Spinal cord (tissue), 10 donors: ENCODE results near the gene TPSB2. TPM values are rescaled to one million over a fixed set of nuclear protein-coding genes. Genes with fewer than 3 reads are reported as not detected.
A peak's percentile ranks its signal among the peaks of the same experiment; 100 is the strongest.
"Not testable (repeated sequence)": the region's sequence is repeated elsewhere in the genome, so short reads cannot be mapped to it uniquely, and the experiment has no call there.

Source experiments
- DNase-seq, 6 donors: peaks; one replicate each; pipeline versions ENCODE4 v3.0.0 to v3.0.0-alpha.2; 2013 to 2015; ENCODE audit warnings: low spot score in 6 of 6, low read depth in 4 of 6
- H3K27ac ChIP-seq: one replicate; pipeline ENCODE4 v1.5.1; 2013; ENCODE audit warnings: low read depth, low read length, control low read depth
- H3K27me3 ChIP-seq: one replicate; pipeline ENCODE4 v1.6.1; 2013; ENCODE audit warnings: low read length; ENCODE audit not compliant: control insufficient read depth, insufficient read depth
- H3K36me3 ChIP-seq: one replicate; pipeline ENCODE4 v1.6.1; 2013; ENCODE audit warnings: low read length; ENCODE audit not compliant: control insufficient read depth, insufficient read depth
- H3K4me1 ChIP-seq: one replicate; pipeline ENCODE4 v1.6.1; 2013; ENCODE audit warnings: low read length; ENCODE audit not compliant: control insufficient read depth, insufficient read depth
- H3K4me3 ChIP-seq: one replicate; pipeline ENCODE4 v1.5.1; 2013; ENCODE audit warnings: low read depth, low read length, control low read depth
- H3K9me3 ChIP-seq: one replicate; pipeline ENCODE4 v1.6.1; 2013; ENCODE audit warnings: low read length; ENCODE audit not compliant: control insufficient read depth, insufficient read depth
- WGBS: methylation state at CpG from one replicate; pipeline ENCODE4 v1.1.5; 2013; ENCODE audit warnings: missing lambda C conversion rate; ENCODE audit not compliant: insufficient coverage; 5-methylcytosine and 5-hydroxymethylcytosine counted together
- polyA plus RNA-seq, 2 donors: library from polyadenylated mRNA; unstranded; fragments of 120-200 nt; gene quantifications; one replicate each; pipeline ENCODE4 v1.2.1, GENCODE V29; 2013; ENCODE audit not compliant: insufficient read length in 2 of 2
- total RNA-seq, 2 donors: library from RNA; depleted of rRNA in 1 of 2; stranded (reverse); fragments of 120-200 nt in 1 of 2; fragments of >200 nt in 1 of 2; gene quantifications; one replicate each; pipeline versions ENCODE4 v1.2.3 to v1.2.4, GENCODE V29; 2013 to 2014
- donor health status: healthy.

TPSB2 gene
- total and polyA plus RNA-seq, 4 donors: 0.61 to 1.5 TPM; not detected in 2

GRCh38 chr16:1272453-1273198 lies 42.6 kb upstream of the TPSB2 start:
- peaks cover 18% of the 10 kb centered on the region for H3K4me1 ChIP-seq
- no peak overlapping the region for H3K4me3 ChIP-seq
- H3K27me3 ChIP-seq: peaks cover 2% of the 10 kb centered on the region
- H3K36me3 ChIP-seq: no peaks in the 10 kb centered on the region
- no peak for DNase-seq
- 76% methylated on average over 9 of the region's 9 CpGs for WGBS
- no peak overlapping the region for H3K27ac ChIP-seq
- no peaks in the 10 kb centered on the region for H3K9me3 ChIP-seq

- peak in 5 of 6 donors; percentile 17 to 91 (median 31) for DNase-seq
- H3K9me3 ChIP-seq, H3K27ac ChIP-seq, H3K4me3 ChIP-seq, H3K27me3 ChIP-seq, H3K36me3 ChIP-seq: not testable (repeated sequence)
- whole genome bisulfite sequencing: 16% methylated on average over 19 of the region's 19 CpGs
- peaks cover 18% of the 10 kb centered on the region for H3K4me1 ChIP-seq
These were observed 41.9 kb upstream of the TPSB2 start for GRCh38 chr16:1271724-1272413.

- Histone ChIP-seq H3K9me3 (no peaks in the 10 kb centered on the region), H3K4me3 (no peak overlapping the region), H3K36me3 (no peaks in the 10 kb centered on the region), H3K27ac (no peak overlapping the region), H3K27me3 (no peaks in the 10 kb centered on the region), H3K4me1 (peaks cover 18% of the 10 kb centered on the region)
- DNase-seq: no peak
- WGBS: 79% methylated on average over 12 of the region's 12 CpGs
These were observed 41.4 kb upstream of the TPSB2 start for GRCh38 chr16:1271380-1271723.

GRCh38 chr16:1269418-1269817 lies 39.4 kb upstream of the TPSB2 start:
- H3K27me3 ChIP-seq, H3K9me3 ChIP-seq, H3K36me3 ChIP-seq, DNase-seq, H3K4me3 ChIP-seq, H3K27ac ChIP-seq: not testable (repeated sequence)
- WGBS: 89% methylated on average over 6 of the region's 7 CpGs
- H3K4me1 ChIP-seq: peaks cover 18% of the 10 kb centered on the region

GRCh38 chr16:1265826-1266225 lies 35.8 kb upstream of the TPSB2 start:
- H3K9me3 ChIP-seq: no peaks in the 10 kb centered on the region
- DNase-seq: no peak
- peaks cover 24% of the 10 kb centered on the region for H3K27me3 ChIP-seq
- H3K27ac ChIP-seq: no peak overlapping the region
- WGBS: 84% methylated on average over 19 of the region's 19 CpGs
- no peaks in the 10 kb centered on the region for H3K36me3 ChIP-seq
- H3K4me1 ChIP-seq: peaks cover 1% of the 10 kb centered on the region
- H3K4me3 ChIP-seq: no peak overlapping the region

- Histone ChIP-seq H3K27ac (no peak overlapping the region), H3K9me3 (no peaks in the 10 kb centered on the region), H3K4me1 (no peaks in the 10 kb centered on the region), H3K4me3 (no peak overlapping the region), H3K36me3 (no peaks in the 10 kb centered on the region), H3K27me3 (peaks cover 30% of the 10 kb centered on the region)
- DNase-seq: no peak
- 77% methylated on average over 12 of the region's 13 CpGs for whole genome bisulfite sequencing
These were observed 35.2 kb upstream of the TPSB2 start for GRCh38 chr16:1265090-1265630.

- DNase-seq: no peak
- 91% methylated on average over 13 of the region's 16 CpGs for WGBS
- peaks cover 37% of the 10 kb centered on the region for H3K27me3 ChIP-seq
- no peak overlapping the region for H3K4me3 ChIP-seq
- H3K9me3 ChIP-seq: no peaks in the 10 kb centered on the region
- no peaks in the 10 kb centered on the region for H3K36me3 ChIP-seq
- no peak overlapping the region for H3K27ac ChIP-seq
- no peaks in the 10 kb centered on the region for H3K4me1 ChIP-seq
These were observed 34.5 kb upstream of the TPSB2 start for GRCh38 chr16:1264345-1265089.

GRCh38 chr16:1263591-1264344 lies 33.8 kb upstream of the TPSB2 start:
- Histone ChIP-seq H3K4me3 (no peak overlapping the region), H3K27me3 (peaks cover 44% of the 10 kb centered on the region), H3K4me1 (peaks cover 4% of the 10 kb centered on the region), H3K27ac (no peak overlapping the region), H3K9me3 (no peaks in the 10 kb centered on the region), H3K36me3 (no peaks in the 10 kb centered on the region)
- DNase-seq: no peak
- WGBS: 79% methylated on average over 15 of the region's 15 CpGs

GRCh38 chr16:1262846-1263221 lies 32.9 kb upstream of the TPSB2 start:
- WGBS: 80% methylated on average over 9 of the region's 9 CpGs
- H3K27me3 ChIP-seq: peaks cover 45% of the 10 kb centered on the region
- peaks cover 4% of the 10 kb centered on the region for H3K4me1 ChIP-seq
- H3K36me3 ChIP-seq: no peaks in the 10 kb centered on the region
- H3K4me3 ChIP-seq: no peak overlapping the region
- no peak overlapping the region for H3K27ac ChIP-seq
- no peak for DNase-seq
- H3K9me3 ChIP-seq: no peaks in the 10 kb centered on the region
